Measurements from ENCODE around the gene NECTIN2.

The NECTIN2 gene

DNA sequence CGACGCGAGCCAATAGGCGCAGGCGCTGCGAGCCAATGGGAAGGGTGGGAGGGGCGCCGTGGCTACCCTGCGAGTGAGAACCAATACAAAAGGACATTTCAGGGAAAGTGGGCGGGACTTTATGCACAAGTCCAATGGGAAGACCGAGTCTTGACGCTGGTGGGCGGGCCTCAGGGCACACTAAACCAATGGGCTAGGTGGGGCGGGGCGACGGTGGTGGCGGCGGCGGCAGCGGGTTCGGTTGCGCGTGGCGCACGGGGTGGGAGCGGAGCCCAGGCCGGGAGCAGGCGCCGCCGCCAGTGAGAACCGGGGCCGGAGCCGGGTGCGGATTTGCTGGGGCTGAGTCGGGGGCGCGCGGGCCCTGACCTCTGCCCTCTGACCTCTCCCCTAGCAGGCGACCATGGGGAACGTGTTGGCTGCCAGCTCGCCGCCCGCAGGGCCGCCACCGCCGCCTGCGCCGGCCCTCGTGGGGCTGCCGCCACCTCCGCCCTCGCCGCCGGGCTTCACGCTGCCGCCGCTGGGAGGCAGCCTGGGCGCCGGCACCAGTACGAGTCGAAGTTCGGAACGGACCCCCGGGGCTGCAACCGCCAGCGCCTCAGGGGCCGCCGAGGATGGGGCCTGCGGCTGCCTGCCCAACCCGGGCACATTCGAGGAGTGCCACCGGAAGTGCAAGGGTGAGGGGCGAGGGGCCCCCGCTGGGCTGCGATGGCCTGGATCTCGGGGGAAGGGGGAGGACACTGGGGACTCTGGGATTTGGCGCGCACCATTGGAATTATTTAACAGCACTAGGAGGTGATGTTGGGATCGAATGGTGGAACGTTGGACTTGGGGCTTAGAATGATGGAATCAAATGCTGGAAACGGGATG is 45.2 kb downstream of the NECTIN2 start, which contains the start of gene TOMM40:
TSS of gene TOMM40 (plus strand) at position 239 of the 867 bp plus-strand sequence. CDS start at position 401, 162 bp downstream.
- peak in 1 of 2 experiments; percentile 100 for DNase-seq
- TF ChIP-seq POLR2A (IDR thresholded peaks at IDR 0.05; ENCODE audit: low read length) (no peak), GATA1 (IDR thresholded peaks at IDR 0.05; ENCODE audit: low read depth, low read length) (no peak)

DNA sequence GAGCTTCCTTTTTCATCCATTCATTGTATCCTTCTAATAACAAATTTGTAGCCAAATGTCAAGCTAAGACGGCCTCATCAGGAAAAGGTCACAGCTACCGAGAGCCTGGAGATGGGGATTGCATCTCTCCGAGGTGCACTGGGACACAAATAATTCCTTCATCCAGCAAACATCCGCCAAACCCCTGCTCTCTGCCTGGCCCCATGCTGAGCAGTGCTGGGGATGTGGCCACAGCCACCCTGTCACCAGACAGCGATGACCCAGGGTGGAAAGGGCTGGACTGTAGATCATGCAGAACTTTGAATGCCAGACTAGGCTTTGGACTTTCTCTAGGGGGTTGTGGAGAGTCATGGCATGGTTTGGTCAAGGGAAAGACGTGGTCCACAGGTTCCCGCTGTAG is 46.8 kb downstream of the NECTIN2 start:
- DNase-seq, result no peak
- TF ChIP-seq GATA1 (IDR thresholded peaks at IDR 0.05; ENCODE audit: low read depth, low read length) (no peak), POLR2A (IDR thresholded peaks at IDR 0.05; ENCODE audit: low read length) (no peak)

DNA sequence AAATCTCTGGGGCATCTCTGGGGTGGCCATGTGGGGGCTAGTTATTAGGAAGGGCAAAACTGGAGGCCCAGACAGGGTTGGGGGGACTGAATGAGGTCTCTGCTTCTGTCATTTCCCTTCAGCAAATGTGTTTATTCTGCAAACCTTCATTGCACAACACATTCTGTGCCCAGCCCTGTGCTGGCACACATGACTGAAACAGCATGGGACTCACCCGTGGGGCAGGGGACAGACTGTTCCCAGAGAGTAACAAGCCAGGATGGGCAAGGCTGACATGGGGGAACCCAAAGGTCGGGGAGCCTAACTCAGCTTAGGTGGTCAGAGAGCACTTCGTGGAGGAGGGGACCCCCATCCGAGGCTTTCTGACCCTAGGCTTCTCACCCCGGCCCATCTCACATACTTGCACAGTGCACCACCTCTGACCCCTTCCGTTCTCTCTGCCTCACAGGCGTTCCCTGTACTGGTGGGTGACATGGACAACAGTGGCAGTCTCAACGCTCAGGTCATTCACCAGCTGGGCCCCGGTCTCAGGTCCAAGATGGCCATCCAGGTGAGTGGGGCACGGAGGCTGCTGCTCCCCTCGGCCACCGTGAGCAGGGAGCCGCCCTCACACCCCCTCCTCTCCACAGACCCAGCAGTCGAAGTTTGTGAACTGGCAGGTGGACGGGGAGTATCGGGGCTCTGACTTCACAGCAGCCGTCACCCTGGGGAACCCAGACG is 47.4 kb downstream of the NECTIN2 start:
- TF ChIP-seq POLR2A (IDR thresholded peaks at IDR 0.05; ENCODE audit: low read length), result no peak

DNA sequence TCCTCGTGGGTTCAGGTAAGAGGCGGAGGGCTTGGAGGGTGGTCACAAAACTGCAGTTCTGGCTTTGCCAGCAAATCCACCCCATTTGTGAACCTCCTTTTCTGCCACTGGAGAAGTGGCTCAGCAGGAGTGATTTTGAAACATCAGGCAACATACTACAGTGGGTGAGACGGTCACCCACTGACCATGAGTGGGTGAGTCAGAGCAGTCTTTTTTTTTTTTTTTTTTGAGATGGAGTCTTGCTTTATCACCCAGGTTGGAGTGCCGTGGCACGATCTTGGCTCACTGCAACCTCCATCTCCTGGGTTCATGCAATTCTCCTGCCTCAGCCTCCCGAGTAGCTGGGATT is 47.9 kb downstream of the NECTIN2 start:
- TF ChIP-seq POLR2A (IDR thresholded peaks at IDR 0.05; ENCODE audit: low read length) (no peak), GATA1 (IDR thresholded peaks at IDR 0.05; ENCODE audit: low read depth, low read length) (no peak)
- DNase-seq, result no peak

More for the DNA sequence above, 47.4 kb downstream of the NECTIN2 start:
- no peak for DNase-seq

DNA sequence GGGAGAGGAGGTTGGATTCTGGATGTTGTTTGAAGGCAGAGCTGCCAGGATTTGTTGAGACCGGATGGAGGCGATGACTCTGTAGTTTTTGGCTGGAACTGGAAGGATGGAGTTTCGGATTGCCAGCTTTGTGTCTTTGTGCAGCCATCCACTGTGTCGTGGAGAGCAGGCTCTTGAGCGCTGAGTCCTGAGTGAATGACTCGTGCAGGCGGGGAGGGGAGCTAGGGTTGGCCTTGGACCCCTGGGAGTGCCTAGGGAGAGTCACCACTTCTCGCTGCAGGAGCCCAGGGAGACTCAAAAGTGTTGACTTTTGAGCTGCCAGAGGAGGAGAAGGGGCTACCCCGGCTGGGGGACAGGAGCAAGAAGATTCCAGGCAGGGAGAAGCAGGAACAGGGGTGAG is 48.8 kb downstream of the NECTIN2 start:
- TF ChIP-seq GATA1 (IDR thresholded peaks at IDR 0.05; ENCODE audit: low read depth, low read length) (no peak), POLR2A (IDR thresholded peaks at IDR 0.05; ENCODE audit: low read length) (no peak)
- DNase-seq, result no peak

DNA sequence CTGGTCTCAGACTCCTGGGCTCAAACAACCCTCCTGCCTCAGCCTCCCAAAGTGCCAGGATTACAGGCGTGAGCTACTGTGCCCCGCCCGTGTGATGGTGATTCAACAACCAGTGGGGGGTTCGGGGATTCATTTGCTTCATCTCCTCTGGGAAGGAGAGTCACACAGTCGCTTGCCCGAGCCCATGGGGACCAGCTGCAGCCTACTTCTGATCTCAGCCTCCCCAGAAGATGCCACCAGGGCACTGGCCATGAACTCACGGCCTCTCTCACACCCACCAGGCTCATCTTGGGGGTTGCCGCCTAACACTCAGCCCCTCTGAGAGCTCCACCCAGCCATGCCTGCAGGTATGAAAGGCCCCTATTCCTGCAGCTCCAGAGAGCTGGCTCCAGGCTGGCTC is 51.7 kb downstream of the NECTIN2 start:
- no peak for TF ChIP-seq POLR2A (IDR thresholded peaks at IDR 0.05; ENCODE audit: low read length)
- no peak for TF ChIP-seq GATA1 (IDR thresholded peaks at IDR 0.05; ENCODE audit: low read depth, low read length)
- no peak for DNase-seq

DNA sequence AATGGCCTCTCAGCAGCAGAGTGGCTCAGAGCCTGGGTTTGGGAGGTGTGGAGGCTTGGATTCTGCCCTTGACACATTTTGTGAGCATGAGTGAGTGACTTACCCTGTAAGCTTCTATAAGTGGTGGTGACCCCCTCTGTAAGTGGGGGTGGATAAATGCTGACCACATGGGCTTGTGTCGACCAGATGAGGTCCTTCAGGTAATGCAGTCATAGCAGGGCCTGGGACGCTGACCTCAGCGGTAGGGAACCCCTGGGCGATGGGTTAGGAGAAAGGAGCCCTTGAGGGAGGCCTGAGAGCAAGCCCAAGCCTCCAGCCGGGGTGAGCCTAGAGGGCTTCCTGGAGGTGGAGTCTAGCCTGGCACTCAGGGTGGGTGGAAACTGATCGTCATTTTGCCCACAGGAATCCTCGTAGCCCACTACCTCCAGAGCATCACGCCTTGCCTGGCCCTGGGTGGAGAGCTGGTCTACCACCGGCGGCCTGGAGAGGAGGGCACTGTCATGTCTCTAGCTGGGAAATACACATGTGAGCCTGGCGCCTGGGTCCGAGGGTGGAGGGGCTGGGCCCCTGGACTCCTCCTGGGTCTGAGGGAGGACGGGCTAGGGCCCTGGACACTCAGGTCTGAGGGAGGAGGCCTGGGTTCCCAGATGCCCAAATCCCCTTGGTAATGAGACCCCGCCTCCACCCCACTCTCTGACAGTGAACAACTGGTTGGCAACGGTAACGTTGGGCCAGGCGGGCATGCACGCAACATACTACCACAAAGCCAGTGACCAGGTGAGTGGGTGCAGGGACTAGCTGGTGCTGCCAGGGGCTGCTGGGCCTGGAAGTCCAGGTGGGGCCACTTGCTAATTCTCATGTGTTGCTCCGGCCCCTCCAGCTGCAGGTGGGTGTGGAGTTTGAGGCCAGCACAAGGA is 54.5 kb downstream of the NECTIN2 start:
- TF ChIP-seq GATA1 (IDR thresholded peaks at IDR 0.05; ENCODE audit: low read depth, low read length) (no peak), POLR2A (IDR thresholded peaks at IDR 0.05; ENCODE audit: low read length) (no peak)
- DNase-seq, result no peak

DNA sequence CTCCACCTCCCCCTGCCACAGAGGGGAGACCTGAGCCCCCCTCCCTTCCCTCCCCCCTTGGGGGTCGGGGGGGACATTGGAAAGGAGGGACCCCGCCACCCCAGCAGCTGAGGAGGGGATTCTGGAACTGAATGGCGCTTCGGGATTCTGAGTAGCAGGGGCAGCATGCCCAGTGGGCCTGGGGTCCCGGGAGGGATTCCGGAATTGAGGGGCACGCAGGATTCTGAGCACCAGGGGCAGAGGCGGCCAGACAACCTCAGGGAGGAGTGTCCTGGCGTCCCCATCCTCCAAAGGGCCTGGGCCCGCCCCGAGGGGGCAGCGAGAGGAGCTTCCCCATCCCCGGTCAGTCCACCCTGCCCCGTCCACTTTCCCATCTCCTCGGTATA is 57.1 kb downstream of the NECTIN2 start:
- no peak for DNase-seq
- TF ChIP-seq POLR2A (IDR thresholded peaks at IDR 0.05; ENCODE audit: low read length) (no peak), GATA1 (IDR thresholded peaks at IDR 0.05; ENCODE audit: low read depth, low read length) (no peak)

DNA sequence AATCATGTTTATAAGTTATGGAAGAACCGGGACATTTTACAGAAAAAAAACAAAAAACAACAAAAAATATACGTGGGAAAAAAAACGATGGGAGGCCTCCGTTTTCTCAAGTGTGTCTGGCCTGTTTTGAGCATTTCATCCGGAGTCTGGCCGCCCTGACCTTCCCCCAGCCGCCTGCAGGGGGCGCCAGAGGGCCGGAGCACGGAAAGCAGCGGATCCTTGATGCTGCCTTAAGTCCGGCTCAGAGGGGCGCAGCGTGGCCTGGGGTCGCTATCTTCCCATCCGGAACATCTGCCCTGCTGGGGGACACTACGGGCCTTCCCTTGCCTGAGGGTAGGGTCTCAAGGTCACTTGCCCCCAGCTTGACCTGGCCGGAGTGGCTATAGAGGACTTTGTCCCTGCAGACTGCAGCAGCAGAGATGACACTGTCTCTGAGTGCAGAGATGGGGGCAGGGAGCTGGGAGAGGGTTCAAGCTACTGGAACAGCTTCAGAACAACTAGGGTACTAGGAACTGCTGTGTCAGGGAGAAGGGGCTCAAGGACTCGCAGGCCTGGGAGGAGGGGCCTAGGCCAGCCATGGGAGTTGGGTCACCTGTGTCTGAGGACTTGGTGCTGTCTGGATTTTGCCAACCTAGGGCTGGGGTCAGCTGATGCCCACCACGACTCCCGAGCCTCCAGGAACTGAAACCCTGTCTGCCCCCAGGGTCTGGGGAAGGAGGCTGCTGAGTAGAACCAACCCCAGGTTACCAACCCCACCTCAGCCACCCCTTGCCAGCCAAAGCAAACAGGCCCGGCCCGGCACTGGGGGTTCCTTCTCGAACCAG is 57.7 kb downstream of the NECTIN2 start:
- peak; percentile 77 to 87 for DNase-seq
- no peak for TF ChIP-seq GATA1 (IDR thresholded peaks at IDR 0.05; ENCODE audit: low read depth, low read length)
- TF ChIP-seq POLR2A (IDR thresholded peaks at IDR 0.05; ENCODE audit: low read length), result peak; percentile 30

DNA sequence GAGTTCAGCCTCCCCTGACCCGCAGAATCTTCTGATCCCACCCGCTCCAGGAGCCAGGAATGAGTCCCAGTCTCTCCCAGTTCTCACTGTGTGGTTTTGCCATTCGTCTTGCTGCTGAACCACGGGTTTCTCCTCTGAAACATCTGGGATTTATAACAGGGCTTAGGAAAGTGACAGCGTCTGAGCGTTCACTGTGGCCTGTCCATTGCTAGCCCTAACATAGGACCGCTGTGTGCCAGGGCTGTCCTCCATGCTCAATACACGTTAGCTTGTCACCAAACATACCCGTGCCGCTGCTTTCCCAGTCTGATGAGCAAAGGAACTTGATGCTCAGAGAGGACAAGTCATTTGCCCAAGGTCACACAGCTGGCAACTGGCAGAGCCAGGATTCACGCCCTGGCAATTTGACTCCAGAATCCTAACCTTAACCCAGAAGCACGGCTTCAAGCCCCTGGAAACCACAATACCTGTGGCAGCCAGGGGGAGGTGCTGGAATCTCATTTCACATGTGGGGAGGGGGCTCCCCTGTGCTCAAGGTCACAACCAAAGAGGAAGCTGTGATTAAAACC is 58.4 kb downstream of the NECTIN2 start:
- no peak for DNase-seq
- TF ChIP-seq GATA1 (IDR thresholded peaks at IDR 0.05; ENCODE audit: low read depth, low read length) (no peak), POLR2A (IDR thresholded peaks at IDR 0.05; ENCODE audit: low read length) (peak; percentile 30)

DNA sequence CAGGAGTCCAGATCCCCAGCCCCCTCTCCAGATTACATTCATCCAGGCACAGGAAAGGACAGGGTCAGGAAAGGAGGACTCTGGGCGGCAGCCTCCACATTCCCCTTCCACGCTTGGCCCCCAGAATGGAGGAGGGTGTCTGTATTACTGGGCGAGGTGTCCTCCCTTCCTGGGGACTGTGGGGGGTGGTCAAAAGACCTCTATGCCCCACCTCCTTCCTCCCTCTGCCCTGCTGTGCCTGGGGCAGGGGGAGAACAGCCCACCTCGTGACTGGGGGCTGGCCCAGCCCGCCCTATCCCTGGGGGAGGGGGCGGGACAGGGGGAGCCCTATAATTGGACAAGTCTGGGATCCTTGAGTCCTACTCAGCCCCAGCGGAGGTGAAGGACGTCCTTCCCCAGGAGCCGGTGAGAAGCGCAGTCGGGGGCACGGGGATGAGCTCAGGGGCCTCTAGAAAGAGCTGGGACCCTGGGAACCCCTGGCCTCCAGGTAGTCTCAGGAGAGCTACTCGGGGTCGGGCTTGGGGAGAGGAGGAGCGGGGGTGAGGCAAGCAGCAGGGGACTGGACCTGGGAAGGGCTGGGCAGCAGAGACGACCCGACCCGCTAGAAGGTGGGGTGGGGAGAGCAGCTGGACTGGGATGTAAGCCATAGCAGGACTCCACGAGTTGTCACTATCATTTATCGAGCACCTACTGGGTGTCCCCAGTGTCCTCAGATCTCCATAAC is 59.5 kb downstream of the NECTIN2 start, which contains the start of gene APOE:
TSS of gene APOE (plus strand) at position 360 of the 724 bp plus-strand sequence. CDS start 829 bp downstream, outside the sequence.
- TF ChIP-seq GATA1 (IDR thresholded peaks at IDR 0.05; ENCODE audit: low read depth, low read length), result no peak
- peak; percentile 3 for TF ChIP-seq POLR2A (IDR thresholded peaks at IDR 0.05; ENCODE audit: low read length)
- DNase-seq, result peak in 1 of 2 experiments; percentile 39

DNA sequence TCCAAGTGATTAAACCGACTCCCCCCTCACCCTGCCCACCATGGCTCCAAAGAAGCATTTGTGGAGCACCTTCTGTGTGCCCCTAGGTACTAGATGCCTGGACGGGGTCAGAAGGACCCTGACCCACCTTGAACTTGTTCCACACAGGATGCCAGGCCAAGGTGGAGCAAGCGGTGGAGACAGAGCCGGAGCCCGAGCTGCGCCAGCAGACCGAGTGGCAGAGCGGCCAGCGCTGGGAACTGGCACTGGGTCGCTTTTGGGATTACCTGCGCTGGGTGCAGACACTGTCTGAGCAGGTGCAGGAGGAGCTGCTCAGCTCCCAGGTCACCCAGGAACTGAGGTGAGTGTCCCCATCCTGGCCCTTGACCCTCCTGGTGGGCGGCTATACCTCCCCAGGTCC is 61.5 kb downstream of the NECTIN2 start:
- DNase-seq, result no peak
- TF ChIP-seq POLR2A (IDR thresholded peaks at IDR 0.05; ENCODE audit: low read length) (no peak), GATA1 (IDR thresholded peaks at IDR 0.05; ENCODE audit: low read depth, low read length) (no peak)

All from erythroblast (primary cell).